H1 (cell line): ENCODE measurements around the gene NINJ2. TPM values are rescaled to one million over a fixed set of nuclear protein-coding genes. Genes with fewer than 3 reads are reported as not detected.
A peak's percentile ranks its signal among the peaks of the same experiment; 100 is the strongest.

Source experiments
- CTCF ChIA-PET: fragments of 300-600 bp; sonication (Branson Sonifier 250); formaldehyde crosslinking; loops from one replicate; lab custom pipeline; 2021; ENCODE audit not compliant: partially characterized antibody; lab: Charles Lee
- POLR2A ChIA-PET: fragments of 300-600 bp; sonication (Branson Sonifier 250); formaldehyde crosslinking; loops from one replicate; lab custom pipeline; 2021; ENCODE audit warnings: inconsistent platforms; ENCODE audit not compliant: partially characterized antibody; lab: Charles Lee
- DNase-seq, 2 experiments: peaks; one replicate each; pipeline versions ENCODE4 v3.0.0 to v3.0.0-alpha.2; 2010 to 2022; ENCODE audit warnings: low spot score in 2 of 2, low read depth in 1 of 2, mixed read lengths in 1 of 2
- FAIRE-seq: peaks from 2 replicates; lab custom pipeline; 2011; peaks lifted over from hg19 to GRCh38; lab: Jason Lieb, UNC
- H2AFZ ChIP-seq: 2 replicates; pipeline ENCODE4 v1.8.1; 2012; ENCODE audit warnings: low read length, inconsistent platforms
- H2AK5ac ChIP-seq: 2 replicates; pipeline ENCODE4 v1.6.1; 2013; ENCODE audit warnings: low read depth, low read length
- H2BK120ac ChIP-seq: replicated peaks from 2 replicates; pipeline ENCODE3; 2013; ENCODE audit warnings: low read depth, low read length, inconsistent platforms
- H2BK12ac ChIP-seq: 2 replicates; pipeline ENCODE4 v1.6.1; 2013; ENCODE audit warnings: low read depth, low read length
- H2BK15ac ChIP-seq: 2 replicates; pipeline ENCODE4 v1.6.1; 2013; ENCODE audit warnings: low read length
- H2BK20ac ChIP-seq: 2 replicates; pipeline ENCODE4 v1.6.1; 2013; ENCODE audit warnings: low read length
- H2BK5ac ChIP-seq: 2 replicates; pipeline ENCODE4 v1.6.1; 2013; ENCODE audit warnings: low read depth, low read length
- H3K14ac ChIP-seq: 2 replicates; pipeline ENCODE4 v1.6.1; 2013; ENCODE audit warnings: inconsistent platforms; ENCODE audit not compliant: insufficient read length
- H3K18ac ChIP-seq: 2 replicates; pipeline ENCODE4 v1.6.1; 2013; ENCODE audit warnings: low read length; ENCODE audit errors: extremely low read depth
- H3K23ac ChIP-seq: 2 replicates; pipeline ENCODE4 v1.6.1; 2013; ENCODE audit warnings: inconsistent platforms; ENCODE audit not compliant: insufficient read length
- H3K23me2 ChIP-seq: 2 replicates; pipeline ENCODE4 v1.6.1; 2013; ENCODE audit warnings: low read depth, low read length
- H3K27ac ChIP-seq: 2 replicates; pipeline ENCODE4 v1.6.1; 2011; ENCODE audit warnings: low read depth, low read length, inconsistent platforms
- H3K27me3 ChIP-seq, 4 experiments: replicated peaks in 1 of 4; 1 replicate in 1 of 4; 2 replicates in 3 of 4; pipeline versions ENCODE4 v1.6.1 to v1.8.1; 2011 to 2013; ENCODE audit warnings: low read length in 3 of 4, mild to moderate bottlenecking in 3 of 4, inconsistent platforms in 2 of 4, mixed read lengths in 2 of 4, moderate library complexity in 1 of 4; ENCODE audit not compliant: control insufficient read depth in 3 of 4, insufficient read depth in 3 of 4; ENCODE audit errors: extremely low read depth in 1 of 4
- H3K36me3 ChIP-seq, 4 experiments: 2 replicates each; pipeline versions ENCODE4 v1.6.1 to v1.8.1; 2011 to 2013; ENCODE audit warnings: mild to moderate bottlenecking in 4 of 4, low read length in 3 of 4, moderate library complexity in 2 of 4, control low read depth in 1 of 4, inconsistent platforms in 1 of 4; ENCODE audit not compliant: insufficient read depth in 4 of 4, control insufficient read depth in 2 of 4
- H3K4ac ChIP-seq: replicated peaks from 2 replicates; pipeline ENCODE3; 2013; ENCODE audit warnings: low read length, low read depth, mixed read lengths, inconsistent platforms; ENCODE audit not compliant: insufficient read length
- H3K4me1 ChIP-seq, 4 experiments: replicated peaks in 1 of 4; 1 replicate in 1 of 4; 2 replicates in 3 of 4; pipeline versions ENCODE4 v1.6.1 to v1.8.1; 2011 to 2013; ENCODE audit warnings: low read length in 3 of 4, inconsistent platforms in 2 of 4, mixed read lengths in 1 of 4; ENCODE audit not compliant: insufficient read depth in 4 of 4, control insufficient read depth in 3 of 4
- H3K4me2 ChIP-seq, 2 experiments: 2 replicates each; pipeline versions ENCODE4 v1.6.1 to v1.8.1; 2011 to 2013; ENCODE audit warnings: low read depth in 2 of 2, low read length in 2 of 2, control low read depth in 1 of 2, inconsistent platforms in 1 of 2, mild to moderate bottlenecking in 1 of 2; ENCODE audit not compliant: insufficient read depth in 1 of 2
- H3K4me3 ChIP-seq, 4 experiments: fragments of 200-600, 300-600 bp in 1 of 4; sonication (generic), shearing (Covaris generic), sonication (Bioruptor Twin) in 1 of 4; 2 replicates each; pipeline versions ENCODE4 v1.5.1 to v1.8.1; 2011 to 2016; ENCODE audit warnings: low read length in 4 of 4, low read depth in 3 of 4, control low read depth in 2 of 4, inconsistent platforms in 2 of 4, mild to moderate bottlenecking in 2 of 4, mixed read lengths in 1 of 4, moderate library complexity in 1 of 4; ENCODE audit not compliant: insufficient read depth in 2 of 4; ENCODE audit errors: extremely low read depth in 1 of 4
- H3K56ac ChIP-seq: replicated peaks from 2 replicates; pipeline ENCODE3; 2013; ENCODE audit warnings: low read depth, mild to moderate bottlenecking, mixed read lengths, low read length, inconsistent platforms; ENCODE audit not compliant: insufficient read length
- H3K79me1 ChIP-seq: 2 replicates; pipeline ENCODE4 v1.6.1; 2013; ENCODE audit warnings: low read depth, low read length, control low read depth
- H3K79me2 ChIP-seq, 2 experiments: 2 replicates each; pipeline versions ENCODE4 v1.6.1 to v1.8.1; 2012 to 2013; ENCODE audit warnings: low read length in 2 of 2, mild to moderate bottlenecking in 2 of 2, inconsistent platforms in 1 of 2; ENCODE audit not compliant: insufficient read depth in 2 of 2, control insufficient read depth in 1 of 2
- H3K9ac ChIP-seq, 4 experiments: replicated peaks in 1 of 4; 1 replicate in 1 of 4; 2 replicates in 3 of 4; pipeline versions ENCODE4 v1.6.1 to v1.8.1; 2011 to 2013; ENCODE audit warnings: low read depth in 3 of 4, low read length in 3 of 4, control low read depth in 2 of 4, mild to moderate bottlenecking in 2 of 4, moderate library complexity in 2 of 4, inconsistent platforms in 1 of 4; ENCODE audit errors: extremely low read depth in 1 of 4
- H3K9me3 ChIP-seq, 2 experiments: 2 replicates each; pipeline versions ENCODE4 v1.6.1 to v1.8.1; 2012 to 2013; ENCODE audit warnings: mild to moderate bottlenecking in 2 of 2, moderate library complexity in 2 of 2, control low read depth in 1 of 2, inconsistent platforms in 1 of 2, low read depth in 1 of 2, low read length in 1 of 2, mixed read lengths in 1 of 2; ENCODE audit not compliant: insufficient read depth in 2 of 2
- H4K20me1 ChIP-seq, 2 experiments: replicated peaks in 1 of 2; 2 replicates each; pipeline versions ENCODE3 to v1.8.1; 2011 to 2013; ENCODE audit warnings: inconsistent platforms in 2 of 2, low read length in 2 of 2, mild to moderate bottlenecking in 1 of 2; ENCODE audit not compliant: insufficient read depth in 2 of 2, control insufficient read depth in 1 of 2
- H4K5ac ChIP-seq: 2 replicates; pipeline ENCODE4 v1.6.1; 2013; ENCODE audit warnings: low read length, low read depth, mixed read lengths, inconsistent platforms; ENCODE audit not compliant: insufficient read length
- H4K8ac ChIP-seq: 2 replicates; pipeline ENCODE4 v1.8.0; 2013; ENCODE audit warnings: mild to moderate bottlenecking, moderate library complexity, low read length, inconsistent platforms; ENCODE audit not compliant: insufficient read depth; ENCODE audit errors: extremely low read depth
- H4K91ac ChIP-seq: replicated peaks from 2 replicates; pipeline ENCODE3; 2013; ENCODE audit warnings: low read length, mixed read lengths, inconsistent platforms; ENCODE audit not compliant: insufficient read length
- CBX8 ChIP-seq: fragments of 300-800, 300-1000 bp; sonication (generic); IDR thresholded peaks from 2 replicates; pipeline ENCODE4 v1.7.1; 2016; ENCODE audit warnings: low read depth, low read length, borderline replicate concordance
- JUN ChIP-seq: IDR thresholded peaks from 2 replicates; pipeline ENCODE4 v1.6.1; 2011; ENCODE audit warnings: low read depth, mild to moderate bottlenecking, improper control_type of control experiment, low read length
- KDM1A ChIP-seq: fragments of 200-600, 300-600 bp; sonication (generic); IDR thresholded peaks from 2 replicates; pipeline ENCODE4 v1.7.1; 2016; ENCODE audit warnings: mild to moderate bottlenecking, low read length, borderline replicate concordance
- PHF8 ChIP-seq: fragments of 200-600 bp; sonication (generic); conservative IDR thresholded peaks from 2 replicates; pipeline ENCODE4 v1.7.1; 2012; ENCODE audit warnings: low read depth, mild to moderate bottlenecking, inconsistent platforms, low read length, moderate library complexity
- USF2 ChIP-seq: IDR thresholded peaks from 2 replicates; pipeline ENCODE4 v1.6.1; 2011; ENCODE audit warnings: low read length, improper control_type of control experiment
- WGBS, 2 experiments: shearing (Covaris generic) in 1 of 2; methylation state at CpG; one replicate each; pipeline versions ENCODE4 v1.1.6 to v1.1.7; 2013 to 2015; ENCODE audit warnings: low lambda C conversion rate in 2 of 2, mixed read lengths in 2 of 2, inconsistent platforms in 1 of 2, low coverage in 1 of 2, missing lambda C conversion rate in 1 of 2; ENCODE audit not compliant: insufficient replicate concordance in 2 of 2, insufficient coverage in 1 of 2, insufficient read length in 1 of 2; ENCODE audit errors: extremely low coverage in 1 of 2, missing lambda C conversion rate in 1 of 2; 5-methylcytosine and 5-hydroxymethylcytosine counted together
- polyA plus RNA-seq, 7 experiments: library from polyadenylated mRNA; depleted of rRNA in 3 of 7; stranded (reverse) in 5 of 7; unstranded in 2 of 7; fragments of >200 nt in 5 of 7; fragments of 200-250 nt in 2 of 7; gene quantifications; 1 replicate in 5 of 7; 2 replicates in 1 of 7; 4 replicates in 1 of 7; pipeline versions ENCODE4 v1.2.1 to v1.2.3, GENCODE V29; 2011 to 2013; ENCODE audit warnings: missing spikeins in 2 of 7, mixed read lengths in 2 of 7
- total RNA-seq: library from RNA; stranded (reverse); fragmentation: NEBNext Ultra II Directional; extraction: Animal tissue kit (Norgen Biotek cat#: 25700); gene quantifications from 2 replicates; pipeline ENCODE4 v1.2.1, GENCODE V29; 2021

The NINJ2 gene
- total and polyA plus RNA-seq, 2 of the 8 experiments (the other 6 are each of a cell fraction or from before 2014, with no cell fraction given), result 1.4 TPM; not detected in 1

GRCh38 chr12:587132-588023, 75.9 kb downstream of the NINJ2 start:
- Histone ChIP-seq H3K4ac (no peak overlapping the region), H2AK5ac (no peak overlapping the region), H2BK5ac (no peak overlapping the region), H3K4me3 (no peak overlapping the region), H2AFZ (no peak overlapping the region), H3K27me3 (no peaks in the 10 kb centered on the region), H2BK20ac (no peak overlapping the region), H3K36me3 (no peaks in the 10 kb centered on the region), H3K14ac (no peak overlapping the region), H4K91ac (no peak overlapping the region), H3K18ac (no peak overlapping the region), H3K4me2 (no peak overlapping the region), H3K79me2 (no peaks in the 10 kb centered on the region), H3K27ac (no peak overlapping the region), H2BK120ac (no peak overlapping the region), H4K20me1 (no peaks in the 10 kb centered on the region), H2BK15ac (no peak overlapping the region), H4K8ac (peak overlapping the region; percentile 36; the same call in 1 of the 2 replicates), H4K5ac (no peak overlapping the region), H3K79me1 (no peaks in the 10 kb centered on the region), H3K56ac (no peak overlapping the region), H3K9me3 (no peaks in the 10 kb centered on the region), H3K23ac (no peak overlapping the region), H3K4me1 (no peaks in the 10 kb centered on the region), H3K9ac (no peak overlapping the region), H2BK12ac (no peak overlapping the region), H3K23me2 (no peaks in the 10 kb centered on the region)
- DNase-seq (no peak), FAIRE-seq (no peak)
- ChIA-PET POLR2A (interaction anchor here (0.9 kb wide), 1 partner anchor 362 kb away, joined by 3 read pairs; the partner anchor contains the start of gene RAD52), CTCF (interaction anchor here (0.6 to 3.1 kb wide), 5 partner anchors 11 to 233 kb away, joined by 3 to 17 read pairs (median 4); no protein-coding TSS in a partner anchor)
- 85% methylated on average over 18 of the region's 18 CpGs; no CpG with 5 or more reads in 1 of the 2 experiments for WGBS, 2 experiments
- TF ChIP-seq JUN, result no peak
- no peak for TF ChIP-seq PHF8
- TF ChIP-seq USF2, result no peak
- no peak for TF ChIP-seq KDM1A
- TF ChIP-seq CBX8, result no peak
